ENCODE data around the gene PRKAR1B. TPM values are rescaled to one million over a fixed set of nuclear protein-coding genes. Genes with fewer than 3 reads are reported as not detected.
A peak's percentile ranks its signal among the peaks of the same experiment; 100 is the strongest.

The PRKAR1B gene
- total RNA-seq, 4 donors from 2014 or later: 1.2 to 12.5 (median 3.6) TPM

GRCh38 chr7:604001-604883 lies 122.8 kb downstream of the PRKAR1B start:
- peak; percentile 88 to 89 for ATAC-seq
- Histone ChIP-seq H3K4me3 (peak overlapping the region; percentile 30 to 49 (median 38)), H3K4me1 (peaks cover 21% of the 10 kb centered on the region in 2 donors), H3K27me3 (no peaks in the 10 kb centered on the region), H3K27ac (peak overlapping the region; percentile 89 to 94 (median 90)), H3K9me3 (no peaks in the 10 kb centered on the region), H3K36me3 (no peaks in the 10 kb centered on the region)
- in situ Hi-C loops (cut with MboI; ENCODE audit: low sequenced_read_pairs in 4 of 4) (no loop called here), intact Hi-C loops (cut with DNase I; ENCODE audit: low total_unique reads) (loop anchor here (1.0 to 10.0 kb wide), 6 partner anchors 33 to 272 kb away; partner anchors contain the start of genes GET4 and PDGFA)
- peak; percentile 68 to 83 for DNase-seq
- TF ChIP-seq CTCF (IDR thresholded peaks at IDR 0.05 in 4 of 5, conservative IDR thresholded peaks at IDR 0.05 in 1 of 5) (peak in 1 of 5 experiments; percentile 6), POLR2A (IDR thresholded peaks at IDR 0.05) (peak; percentile 66 to 70)

GRCh38 chr7:603152-603951 lies 123.7 kb downstream of the PRKAR1B start:
- DNase-seq (no peak), ATAC-seq (no peak)
- Histone ChIP-seq H3K36me3 (no peaks in the 10 kb centered on the region), H3K4me1 (peaks cover 21% of the 10 kb centered on the region in 2 donors), H3K9me3 (no peaks in the 10 kb centered on the region), H3K4me3 (no peak overlapping the region), H3K27me3 (no peaks in the 10 kb centered on the region), H3K27ac (peak overlapping the region; percentile 89 to 94 (median 90))
- no peak for TF ChIP-seq POLR2A (IDR thresholded peaks at IDR 0.05)
- no peak for TF ChIP-seq CTCF (IDR thresholded peaks at IDR 0.05 in 4 of 5, conservative IDR thresholded peaks at IDR 0.05 in 1 of 5)
- intact Hi-C loops (cut with DNase I; ENCODE audit: low total_unique reads) (loop anchor here (5.0 to 10.0 kb wide), 2 partner anchors 161 to 271 kb away; partner anchors contain the start of gene GET4), in situ Hi-C loops (cut with MboI; ENCODE audit: low sequenced_read_pairs in 4 of 4) (no loop called here)

GRCh38 chr7:602341-603141 lies 124.5 kb downstream of the PRKAR1B start:
- Histone ChIP-seq H3K4me3 (peak overlapping the region in 1 of 4 donors; percentile 21), H3K27ac (peak overlapping the region; percentile 89 to 94 (median 90)), H3K9me3 (no peaks in the 10 kb centered on the region), H3K4me1 (peaks cover 21% of the 10 kb centered on the region in 2 donors), H3K36me3 (no peaks in the 10 kb centered on the region), H3K27me3 (no peaks in the 10 kb centered on the region)
- intact Hi-C loops (cut with DNase I; ENCODE audit: low total_unique reads) (loop anchor here (5.0 to 10.0 kb wide), 2 partner anchors 160 to 272 kb away; partner anchors contain the start of gene GET4), in situ Hi-C loops (cut with MboI; ENCODE audit: low sequenced_read_pairs in 4 of 4) (no loop called here)
- no peak for DNase-seq
- ATAC-seq: no peak
- TF ChIP-seq CTCF (IDR thresholded peaks at IDR 0.05 in 4 of 5, conservative IDR thresholded peaks at IDR 0.05 in 1 of 5) (no peak), POLR2A (IDR thresholded peaks at IDR 0.05) (no peak)

All from gastrocnemius medialis (tissue), 4 donors.